Measurements from ENCODE around the gene ERH.
A peak's percentile ranks its signal among the peaks of the same experiment; 100 is the strongest.

ERH gene

GRCh38 chr14:69355607-69356281, 42.4 kb downstream of the ERH start:
- DNase-seq: peak; percentile 55

- no peak for DNase-seq
Observed at GRCh38 chr14:69355154-69355597, 42.9 kb downstream of the ERH start.

- DNase-seq: no peak
Observed at GRCh38 chr14:69354383-69355153, 43.5 kb downstream of the ERH start.

- DNase-seq: no peak
Observed at GRCh38 chr14:69353168-69353567, 44.9 kb downstream of the ERH start.

- DNase-seq: no peak
Observed at GRCh38 chr14:69351911-69352310, 46.2 kb downstream of the ERH start.

GRCh38 chr14:69351385-69351784, 46.7 kb downstream of the ERH start:
- DNase-seq: no peak

- no peak for DNase-seq
Observed at GRCh38 chr14:69350892-69351291, 47.2 kb downstream of the ERH start.

- no peak for DNase-seq
Observed at GRCh38 chr14:69349091-69349777, 48.9 kb downstream of the ERH start.

GRCh38 chr14:69346710-69347109, 51.4 kb downstream of the ERH start:
- peak; percentile 20 for DNase-seq

GRCh38 chr14:69345402-69345801, 52.7 kb downstream of the ERH start:
- no peak for DNase-seq

- no peak for DNase-seq
Observed at GRCh38 chr14:69344171-69344570, 53.9 kb downstream of the ERH start.

- DNase-seq: no peak
Observed at GRCh38 chr14:69342928-69343525, 55.1 kb downstream of the ERH start.

- DNase-seq: no peak
Observed at GRCh38 chr14:69339426-69339825, 58.7 kb downstream of the ERH start.

- no peak for DNase-seq
Observed at GRCh38 chr14:69337984-69338383, 60.1 kb downstream of the ERH start.

GRCh38 chr14:69335371-69335771, 62.7 kb downstream of the ERH start:
- DNase-seq: no peak

- no peak for DNase-seq
Observed at GRCh38 chr14:69334576-69334975, 63.5 kb downstream of the ERH start.

GRCh38 chr14:69333791-69334337, 64.2 kb downstream of the ERH start:
- DNase-seq: no peak

- no peak for DNase-seq
Observed at GRCh38 chr14:69332782-69333395, 65.2 kb downstream of the ERH start.

GRCh38 chr14:69331206-69331605, 66.9 kb downstream of the ERH start:
- no peak for DNase-seq
